Calu3 (cell line): ENCODE measurements around the gene NFATC1. TPM values are rescaled to one million over a fixed set of nuclear protein-coding genes. Genes with fewer than 3 reads are reported as not detected.

ENCODE experiments used
- BruUV-seq: library from RNA; stranded (reverse); fragments of 400-500 nt; replicated peaks from 2 replicates; lab custom pipeline; 2021; lab: Mats Ljungman, UMichigan
- CTCF ChIA-PET: fragments of 300-600 bp; sonication (Branson Sonifier 250); formaldehyde crosslinking; loops from one replicate; lab custom pipeline; 2022; ENCODE audit warnings: antibody characterized with exemption; lab: Charles Lee
- DNase-seq: peaks from one replicate; pipeline ENCODE4 v3.0.0; 2022
- H3K27ac Mint-ChIP-seq: one replicate; pipeline ENCODE4 v1.8.0; 2022; ENCODE audit warnings: mixed read lengths; ENCODE audit not compliant: unreplicated experiment
- H3K27me3 Mint-ChIP-seq: one replicate; pipeline ENCODE4 v1.8.0; 2022; ENCODE audit warnings: mixed read lengths; ENCODE audit not compliant: unreplicated experiment
- H3K36me3 Mint-ChIP-seq: one replicate; pipeline ENCODE4 v1.8.0; 2022; ENCODE audit warnings: mild to moderate bottlenecking, moderate library complexity, mixed read lengths; ENCODE audit not compliant: insufficient read depth, unreplicated experiment
- H3K4me1 Mint-ChIP-seq: one replicate; pipeline ENCODE4 v1.8.0; 2022; ENCODE audit warnings: mild to moderate bottlenecking, low read depth, mixed read lengths; ENCODE audit not compliant: unreplicated experiment
- H3K4me3 Mint-ChIP-seq: one replicate; pipeline ENCODE4 v1.8.0; 2022; ENCODE audit warnings: mild to moderate bottlenecking, low read depth, moderate library complexity, mixed read lengths; ENCODE audit not compliant: unreplicated experiment
- H3K9me3 Mint-ChIP-seq: one replicate; pipeline ENCODE4 v1.8.0; 2022; ENCODE audit warnings: low read depth, mixed read lengths; ENCODE audit not compliant: unreplicated experiment
- intact Hi-C: fragments of 100-400 bp; cut with micrococcal nuclease; formaldehyde crosslinking; loops from one replicate; pipeline ENCODE4 v1.10.0; 2022; ENCODE audit not compliant: unreplicated experiment
- total RNA-seq: library from RNA; stranded (reverse); gene quantifications from 2 replicates; pipeline ENCODE4 v1.2.3, GENCODE V29; 2022
- TF ChIP-seq, protein P1 (sequence below): fragments of 200-600 bp; IDR thresholded peaks from one replicate; pipeline ENCODE4 v1.8.0; 2022; ENCODE audit warnings: antibody characterized with exemption; ENCODE audit not compliant: unreplicated experiment

Gene NFATC1
- total RNA-seq, 1 experiment from 2014 or later = 5.9 TPM

DNA sequence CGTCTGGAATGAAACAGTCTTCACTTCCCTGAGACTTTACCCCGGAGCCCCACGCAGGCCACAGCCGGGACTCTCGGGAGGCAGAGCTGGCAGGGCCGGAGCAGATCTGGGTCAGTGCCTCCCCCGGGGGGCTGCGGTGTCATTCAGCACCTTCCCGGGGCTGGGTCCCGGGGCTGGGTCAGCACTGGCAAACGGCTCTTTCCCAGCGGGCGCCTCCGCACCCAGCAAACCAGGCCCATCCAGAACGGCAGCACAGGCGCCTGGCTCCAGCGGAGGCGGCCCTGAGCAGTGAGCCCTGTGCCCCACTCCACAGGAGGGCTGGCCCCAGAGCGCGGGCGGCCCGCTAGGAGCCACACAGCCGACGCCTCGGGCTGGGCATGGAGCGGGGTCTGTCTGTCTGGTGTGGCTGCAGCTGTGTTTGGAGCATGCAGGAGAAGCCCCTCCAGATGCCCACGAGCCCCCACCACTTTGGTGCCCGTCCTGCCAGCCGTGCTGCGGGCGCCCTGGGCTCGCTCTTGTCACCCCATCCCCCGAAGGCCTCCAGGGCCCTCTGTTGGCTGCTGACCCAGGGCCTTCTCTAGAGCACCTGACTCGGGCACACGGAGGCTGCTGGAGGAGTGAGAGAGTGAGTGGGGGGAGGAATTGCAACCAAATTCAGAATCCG lies 151.8 kb downstream of the NFATC1 start:
- Mint-ChIP-seq H3K27me3 (peaks cover 11% of the 10 kb centered on the region), H3K4me3 (no peak overlapping the region), H3K4me1 (no peaks in the 10 kb centered on the region), H3K9me3 (peaks cover 1% of the 10 kb centered on the region), H3K27ac (no peak overlapping the region), H3K36me3 (no peaks in the 10 kb centered on the region)
- TF ChIP-seq, protein P1, sequence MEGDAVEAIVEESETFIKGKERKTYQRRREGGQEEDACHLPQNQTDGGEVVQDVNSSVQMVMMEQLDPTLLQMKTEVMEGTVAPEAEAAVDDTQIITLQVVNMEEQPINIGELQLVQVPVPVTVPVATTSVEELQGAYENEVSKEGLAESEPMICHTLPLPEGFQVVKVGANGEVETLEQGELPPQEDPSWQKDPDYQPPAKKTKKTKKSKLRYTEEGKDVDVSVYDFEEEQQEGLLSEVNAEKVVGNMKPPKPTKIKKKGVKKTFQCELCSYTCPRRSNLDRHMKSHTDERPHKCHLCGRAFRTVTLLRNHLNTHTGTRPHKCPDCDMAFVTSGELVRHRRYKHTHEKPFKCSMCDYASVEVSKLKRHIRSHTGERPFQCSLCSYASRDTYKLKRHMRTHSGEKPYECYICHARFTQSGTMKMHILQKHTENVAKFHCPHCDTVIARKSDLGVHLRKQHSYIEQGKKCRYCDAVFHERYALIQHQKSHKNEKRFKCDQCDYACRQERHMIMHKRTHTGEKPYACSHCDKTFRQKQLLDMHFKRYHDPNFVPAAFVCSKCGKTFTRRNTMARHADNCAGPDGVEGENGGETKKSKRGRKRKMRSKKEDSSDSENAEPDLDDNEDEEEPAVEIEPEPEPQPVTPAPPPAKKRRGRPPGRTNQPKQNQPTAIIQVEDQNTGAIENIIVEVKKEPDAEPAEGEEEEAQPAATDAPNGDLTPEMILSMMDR = no peak
- no peak for DNase-seq
- CTCF ChIA-PET = no interaction called here
- intact Hi-C loops = no loop called here
- no TSS peak for BruUV-seq

DNA sequence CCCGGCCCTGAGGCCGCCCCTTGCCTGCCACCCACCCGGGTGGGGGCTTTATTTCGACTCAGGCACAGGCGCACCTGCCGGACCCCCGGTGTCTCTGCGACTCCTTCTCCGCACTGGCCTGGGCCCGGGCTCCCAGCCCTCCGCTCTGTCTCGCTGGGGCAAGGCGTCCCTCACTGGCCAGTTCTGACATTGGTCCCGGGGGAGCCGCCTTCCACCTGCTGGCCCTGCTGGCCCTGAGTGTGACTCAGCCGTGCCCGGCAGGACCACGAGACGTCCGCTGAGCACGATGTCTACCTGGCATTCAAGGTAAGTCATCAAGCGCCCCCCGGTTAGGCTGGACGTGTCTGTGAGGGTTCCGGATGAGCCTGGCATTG lies 152.3 kb downstream of the NFATC1 start:
- TF ChIP-seq, protein P1 = no peak
- H3K27ac Mint-ChIP-seq = no peak overlapping the region
- no peak for DNase-seq
- no TSS peak for BruUV-seq
- intact Hi-C loops = no loop called here
- no peaks in the 10 kb centered on the region for H3K9me3 Mint-ChIP-seq
- no peaks in the 10 kb centered on the region for H3K36me3 Mint-ChIP-seq
- CTCF ChIA-PET = no interaction called here
- H3K4me1 Mint-ChIP-seq = no peaks in the 10 kb centered on the region
- H3K27me3 Mint-ChIP-seq = peaks cover 11% of the 10 kb centered on the region
- H3K4me3 Mint-ChIP-seq = no peak overlapping the region

DNA sequence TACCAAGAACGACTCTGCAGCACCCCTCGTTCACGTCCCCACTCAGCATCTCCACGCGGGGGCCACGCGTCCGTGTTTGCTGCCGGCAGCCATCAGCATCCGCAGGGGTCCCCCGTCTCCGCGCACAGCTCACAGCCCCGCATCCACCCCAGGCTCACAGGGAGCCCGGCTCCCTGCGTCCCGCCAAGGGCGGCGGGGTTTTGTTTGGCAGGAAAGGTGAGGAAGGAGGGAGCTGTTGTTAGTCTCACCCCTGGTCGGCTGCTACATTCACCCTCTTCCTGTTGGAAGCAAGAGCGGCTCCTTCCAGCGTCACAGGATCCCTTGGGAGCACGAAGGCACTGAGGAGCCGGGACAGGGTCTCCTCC lies 152.9 kb downstream of the NFATC1 start:
- H3K9me3 Mint-ChIP-seq = no peaks in the 10 kb centered on the region
- H3K4me1 Mint-ChIP-seq = no peaks in the 10 kb centered on the region
- BruUV-seq = no TSS peak
- DNase-seq = no peak
- no peak overlapping the region for H3K27ac Mint-ChIP-seq
- no peaks in the 10 kb centered on the region for H3K36me3 Mint-ChIP-seq
- H3K4me3 Mint-ChIP-seq = no peak overlapping the region
- H3K27me3 Mint-ChIP-seq = peaks cover 11% of the 10 kb centered on the region
- CTCF ChIA-PET = no interaction called here
- intact Hi-C loops = no loop called here
- TF ChIP-seq, protein P1 = no peak

DNA sequence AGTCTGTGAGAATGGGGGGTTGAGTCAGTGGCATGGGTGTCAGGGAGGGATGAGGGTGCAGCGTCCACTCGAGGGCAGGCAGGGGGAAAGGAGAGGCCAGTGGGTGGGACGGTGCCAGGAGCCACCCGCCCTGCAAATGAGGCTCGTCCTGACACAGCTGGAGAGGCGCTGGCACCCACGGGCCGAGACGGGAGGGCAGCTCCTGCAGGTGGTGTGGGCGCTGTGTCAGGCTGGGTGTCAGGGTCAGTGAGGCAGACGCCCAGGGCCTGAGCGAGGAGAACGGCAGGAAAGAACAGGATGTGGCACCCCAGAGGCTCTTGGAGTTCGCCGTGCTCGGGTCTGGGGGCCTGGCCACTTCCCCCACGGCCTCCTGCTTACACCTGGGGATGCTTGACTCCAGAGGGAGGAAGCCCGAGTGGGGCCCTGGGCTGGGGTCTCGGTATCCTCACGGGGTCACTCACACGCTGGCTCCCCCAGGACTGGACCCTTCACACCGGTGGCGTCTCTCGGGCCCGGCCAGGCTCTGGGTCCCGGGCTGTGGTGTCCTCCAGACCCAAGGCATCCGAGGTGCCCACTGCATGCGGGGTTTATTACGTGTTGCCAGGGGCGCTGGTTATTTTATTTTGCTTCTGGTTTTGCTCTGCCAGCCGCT lies 153.4 kb downstream of the NFATC1 start:
- H3K4me1 Mint-ChIP-seq = no peaks in the 10 kb centered on the region
- CTCF ChIA-PET = no interaction called here
- H3K27ac Mint-ChIP-seq = no peak overlapping the region
- H3K27me3 Mint-ChIP-seq = peaks cover 11% of the 10 kb centered on the region
- no TSS peak for BruUV-seq
- intact Hi-C loops = no loop called here
- no peaks in the 10 kb centered on the region for H3K9me3 Mint-ChIP-seq
- no peak overlapping the region for H3K4me3 Mint-ChIP-seq
- no peaks in the 10 kb centered on the region for H3K36me3 Mint-ChIP-seq
- DNase-seq = no peak
- TF ChIP-seq, protein P1 = no peak
